T-helper 2 cell (primary cell): ENCODE measurements around the gene MLYCD.
"Not testable (repeated sequence)": the region's sequence is repeated elsewhere in the genome, so short reads cannot be mapped to it uniquely, and the experiment has no call there.

Experiments
- DNase-seq, 5 experiments: peaks; one replicate each; pipeline versions ENCODE4 v3.0.0 to v3.0.0-alpha.2; 2012 to 2022

Gene MLYCD

DNA sequence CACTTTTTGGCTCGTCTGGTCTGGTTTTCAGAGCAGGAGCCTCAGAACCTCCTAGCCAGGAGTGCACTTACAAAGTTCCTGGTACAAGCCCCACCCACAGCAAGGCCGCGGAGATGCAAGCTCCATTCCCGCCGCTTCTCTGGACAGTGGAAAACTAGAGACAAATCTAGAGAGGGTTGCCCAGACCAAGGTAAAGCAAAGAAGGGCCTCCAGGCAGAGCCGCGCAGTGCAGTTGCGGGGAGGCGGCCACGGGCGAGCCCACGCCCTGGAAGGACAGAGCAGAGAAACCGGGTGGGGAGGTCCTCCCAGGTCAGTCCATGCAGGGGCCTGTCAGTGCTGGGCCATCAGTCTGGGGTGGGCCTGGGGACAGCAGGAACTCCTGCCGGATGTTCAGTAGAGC lies 43.2 kb downstream of the MLYCD start:
- DNase-seq = no peak

DNA sequence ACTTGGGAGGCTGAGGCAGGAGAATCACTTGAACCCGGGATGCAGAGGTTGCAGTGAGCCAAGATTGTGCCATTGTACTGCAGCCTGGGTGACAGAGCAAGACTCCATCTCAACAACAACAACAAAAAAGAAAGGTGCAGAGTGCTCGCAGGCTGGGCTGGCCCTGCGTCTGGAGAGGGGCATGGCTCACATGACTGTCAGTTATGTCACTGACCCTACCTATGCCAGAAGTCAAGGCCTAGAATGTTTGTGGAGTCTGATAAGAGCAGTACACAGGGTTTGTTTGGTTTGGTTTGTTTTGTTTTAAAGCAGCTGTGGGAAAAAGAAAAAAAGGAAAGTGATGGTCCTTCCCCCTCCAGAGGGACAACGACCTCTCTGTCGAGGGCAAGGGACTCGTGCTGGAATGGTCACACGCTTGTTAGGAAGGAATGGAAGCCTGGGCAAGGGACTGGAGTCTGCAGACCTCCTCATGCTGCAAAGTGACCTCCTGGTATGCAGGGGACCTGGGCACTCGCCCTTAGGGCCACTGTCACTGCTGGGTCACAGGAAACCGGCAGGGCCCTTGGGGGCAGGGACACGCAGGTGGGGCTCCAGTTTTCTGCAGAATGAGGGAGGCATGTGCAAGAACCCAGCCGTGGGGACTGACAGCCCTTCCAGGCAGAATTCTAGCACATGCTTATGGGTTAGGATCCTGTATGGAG lies 44.0 kb downstream of the MLYCD start:
- no peak for DNase-seq

DNA sequence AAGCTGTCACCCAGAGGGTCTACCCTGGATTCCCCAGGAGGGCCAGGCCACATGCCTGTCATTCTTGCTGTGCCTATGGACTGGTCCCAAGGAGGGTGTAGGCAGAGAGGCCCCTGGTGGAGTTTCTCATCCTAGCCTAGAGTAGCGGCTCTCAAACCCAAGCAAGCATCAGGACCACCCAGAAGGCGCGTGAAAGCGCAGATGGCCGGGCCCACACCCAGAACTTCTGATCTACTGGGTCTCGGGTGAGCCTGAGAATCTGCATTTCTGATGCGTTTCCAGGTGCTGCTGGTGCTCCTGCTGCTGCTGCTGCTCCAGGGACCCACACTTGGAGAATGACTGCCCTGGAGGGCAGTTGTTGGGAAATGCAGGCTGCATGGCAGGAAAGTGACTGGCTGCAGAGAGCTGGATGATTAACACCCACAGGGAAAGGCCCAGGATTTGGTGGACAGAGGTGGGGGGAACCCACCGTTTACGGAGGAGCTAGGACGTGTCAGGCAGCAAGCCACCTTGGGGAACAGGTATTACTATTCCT lies 44.7 kb downstream of the MLYCD start:
- DNase-seq = no peak

DNA sequence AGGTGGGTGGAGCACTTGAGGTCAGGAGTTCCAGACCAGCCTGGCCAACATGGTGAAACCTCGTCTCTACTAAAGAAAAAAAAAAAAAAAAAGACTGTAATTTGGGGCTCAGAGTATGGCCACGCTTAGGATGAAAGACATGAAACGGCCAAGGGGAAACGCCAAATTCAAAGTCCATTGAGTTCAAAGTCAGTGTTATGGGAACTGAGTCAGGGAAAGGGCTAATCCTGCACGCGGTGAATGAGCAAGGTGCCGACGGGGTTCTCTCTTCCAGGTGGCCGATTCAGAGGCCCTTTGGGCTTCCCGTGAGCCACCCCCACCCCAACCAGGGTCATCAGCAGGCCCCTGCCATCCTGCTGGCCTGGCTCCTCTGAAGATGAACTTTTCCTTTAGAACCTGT lies 46.7 kb downstream of the MLYCD start:
- DNase-seq = no peak

DNA sequence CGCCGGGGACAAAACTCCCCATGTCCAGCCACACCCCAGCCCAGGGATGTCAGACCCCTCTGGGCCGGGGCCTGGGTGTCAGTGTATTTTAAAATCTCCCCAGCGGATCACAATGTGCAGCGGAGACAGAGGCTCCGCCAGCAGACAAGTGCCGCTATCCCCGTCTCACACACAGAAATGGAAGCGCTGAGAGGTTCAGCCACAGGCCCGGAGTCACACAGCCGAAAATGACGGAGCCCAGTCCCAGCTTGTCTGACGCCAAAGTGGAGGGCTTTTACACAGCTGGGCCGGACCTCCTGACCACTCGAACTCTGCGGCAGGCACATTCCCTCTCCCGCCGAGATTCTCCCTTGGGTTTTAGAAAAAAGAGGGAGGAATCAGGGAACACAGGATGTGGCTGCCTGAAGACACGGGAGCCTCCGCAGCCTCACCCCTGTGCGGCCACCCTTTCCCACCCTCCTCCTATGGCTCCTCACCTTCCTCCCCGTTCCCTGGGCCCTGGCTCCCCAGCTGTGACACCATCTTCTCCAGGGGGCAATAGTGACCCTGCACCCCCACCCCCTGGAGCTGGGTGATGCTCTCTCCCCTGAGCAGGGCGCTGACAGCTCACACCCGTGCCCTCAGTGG lies 47.4 kb downstream of the MLYCD start:
- DNase-seq = no peak

DNA sequence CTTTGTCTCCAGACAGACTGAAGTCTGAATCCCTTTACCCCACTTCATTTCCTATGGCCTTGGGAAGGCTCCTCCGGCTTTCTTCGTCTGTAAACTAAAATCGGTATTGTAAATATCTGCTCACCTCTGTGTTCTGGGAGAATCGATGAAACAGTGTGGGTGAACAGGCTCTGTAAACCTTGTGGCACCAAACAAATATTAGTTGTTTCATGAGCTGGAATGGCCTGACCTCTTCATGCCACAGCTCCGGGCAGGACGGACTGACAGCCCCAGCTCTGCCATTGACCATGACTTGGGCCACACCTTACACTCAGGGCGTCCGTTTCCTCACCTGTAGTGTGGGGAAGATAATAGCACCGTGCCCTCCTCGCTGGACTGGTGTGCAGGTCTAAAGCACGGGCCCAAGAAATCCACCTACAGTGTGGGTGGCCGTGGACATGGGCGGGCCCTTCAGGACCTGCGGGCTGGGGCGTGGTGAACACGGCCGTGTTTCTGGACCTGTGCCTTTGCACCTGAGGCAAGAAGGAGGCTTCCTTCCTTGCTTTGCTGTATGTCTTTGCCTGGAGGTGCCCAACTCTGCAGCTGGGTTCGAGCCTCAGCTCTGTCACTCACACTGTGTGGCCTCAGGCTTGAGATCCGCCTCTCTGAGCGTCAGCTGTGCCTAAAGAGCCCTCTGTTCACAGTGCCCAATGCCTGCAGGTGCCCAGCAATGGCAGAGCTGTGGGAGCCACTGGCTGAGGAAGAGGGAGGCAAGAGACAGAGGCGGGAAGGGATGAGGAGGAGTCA lies 48.1 kb downstream of the MLYCD start:
- no peak for DNase-seq

DNA sequence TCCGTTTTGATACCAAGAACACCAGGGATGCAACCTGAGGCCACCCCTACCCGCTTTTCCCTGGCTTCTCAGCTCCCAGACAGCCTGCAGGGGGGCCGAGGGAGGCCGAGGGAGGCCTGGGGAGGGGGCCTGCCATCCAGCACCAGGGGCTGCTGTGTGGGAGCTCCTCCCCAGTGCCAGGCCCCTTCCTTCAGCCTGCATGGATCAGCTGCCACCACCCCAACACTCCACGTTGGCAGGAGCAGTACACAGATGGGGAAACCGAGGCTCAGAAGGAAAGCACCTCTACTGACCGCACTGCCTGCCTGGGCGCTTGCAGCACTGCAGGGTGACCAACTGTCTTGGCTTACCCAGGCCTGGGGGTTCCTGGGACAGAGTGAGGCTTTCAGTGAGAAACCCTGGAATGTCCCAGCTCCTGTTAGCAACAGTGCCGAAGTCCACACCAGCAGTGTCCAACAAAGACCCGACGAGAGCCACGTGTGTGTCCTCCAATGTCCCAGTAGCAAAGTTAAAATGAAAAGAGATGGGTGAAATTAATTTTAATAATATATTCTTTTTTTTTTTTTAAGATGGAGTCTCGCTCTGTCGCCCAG lies 48.8 kb downstream of the MLYCD start:
- no peak for DNase-seq

DNA sequence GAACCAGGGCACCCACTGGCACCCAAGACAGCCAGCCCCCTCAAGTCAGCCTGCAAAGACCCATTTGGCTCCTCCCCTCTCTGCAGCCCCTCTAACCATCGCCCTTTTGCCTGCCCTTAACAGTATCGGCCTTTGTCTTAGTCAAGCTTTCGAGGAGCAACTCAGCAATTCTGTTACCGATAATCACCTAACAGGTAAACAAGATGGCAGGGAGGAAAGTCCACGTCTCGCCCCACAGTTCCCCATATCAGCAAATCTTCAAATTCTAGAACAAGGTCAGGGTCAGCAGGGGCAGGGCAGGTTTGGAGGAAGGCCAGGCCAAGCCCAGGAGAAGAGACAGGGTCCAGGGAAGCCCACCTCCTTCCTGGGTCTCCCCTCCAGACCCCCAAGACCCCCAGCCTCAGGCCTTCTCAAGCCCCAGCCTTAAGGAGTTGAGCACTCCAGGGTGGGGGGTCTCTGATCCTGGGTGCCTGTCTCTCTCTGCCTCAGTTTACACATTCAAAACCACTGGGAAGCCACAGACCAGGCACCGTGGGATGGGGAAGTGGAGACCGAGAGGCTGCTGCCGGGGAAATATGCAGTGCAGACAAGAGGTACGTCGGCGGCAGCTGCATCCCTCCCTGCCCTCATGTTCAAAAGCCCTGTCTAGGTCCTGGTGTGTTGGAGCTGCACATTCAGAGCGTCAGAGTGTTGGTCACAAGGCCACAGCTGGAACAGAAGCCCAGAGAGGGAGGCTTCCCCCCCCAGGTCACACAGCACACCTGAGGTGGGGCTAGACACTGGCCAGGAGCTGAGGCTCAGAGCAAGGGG lies 50.2 kb downstream of the MLYCD start:
- no peak for DNase-seq

DNA sequence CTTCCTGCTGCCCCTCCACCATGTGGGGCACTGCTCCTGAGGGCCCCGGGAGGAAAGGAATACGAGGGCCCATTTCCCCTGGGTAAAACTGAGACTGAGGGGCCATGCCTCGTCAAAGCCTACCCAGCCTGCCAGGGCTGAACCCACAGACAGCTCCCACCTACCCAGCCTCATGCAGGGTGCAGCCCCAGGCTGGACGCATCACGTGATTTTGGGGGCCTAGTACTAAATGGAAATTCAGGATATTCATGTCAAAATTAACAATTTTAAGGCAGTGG lies 50.7 kb downstream of the MLYCD start:
- DNase-seq = no peak

DNA sequence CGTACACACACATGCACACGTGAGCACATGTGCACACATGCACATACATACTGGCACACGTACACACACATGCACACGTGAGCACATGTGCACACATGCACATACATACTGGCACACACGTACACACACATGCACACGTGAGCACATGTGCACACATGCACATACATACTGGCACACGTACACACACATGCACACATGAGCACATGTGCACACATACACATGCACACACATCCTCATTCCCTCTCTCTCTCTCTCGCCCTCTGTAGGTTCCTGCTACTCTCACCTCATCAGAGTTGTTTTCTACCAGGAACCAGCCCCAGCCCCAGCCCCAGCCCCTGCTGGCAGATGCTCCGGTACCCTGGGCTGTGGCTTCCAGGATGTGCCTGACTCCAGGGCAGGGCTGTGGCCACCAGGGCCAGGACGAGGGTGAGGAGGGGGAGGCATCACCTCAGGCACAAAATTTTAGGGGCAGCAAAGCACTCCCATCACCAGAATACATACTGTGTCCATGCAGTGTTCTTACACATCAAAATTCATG lies 52.0 kb downstream of the MLYCD start:
- DNase-seq = not testable (repeated sequence)

DNA sequence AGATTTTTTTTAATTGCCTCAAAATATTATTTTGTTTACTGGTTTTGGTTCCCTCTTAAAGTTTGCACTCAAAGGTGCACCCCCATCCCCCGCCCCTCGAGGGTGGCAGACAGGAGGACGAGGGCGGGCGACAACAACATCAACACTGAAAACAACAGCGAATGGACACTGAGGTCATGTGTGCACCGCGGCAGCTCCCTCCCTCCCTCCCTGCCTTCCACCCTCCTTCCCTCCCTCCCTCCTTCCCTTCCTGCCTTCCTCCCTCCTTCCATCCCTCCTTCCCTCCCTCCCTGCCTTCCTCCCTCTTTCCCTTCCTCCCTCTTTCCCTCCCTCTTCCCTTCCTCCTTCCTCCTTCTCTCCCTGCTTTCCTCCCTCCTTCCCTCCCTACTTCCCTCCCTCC lies 52.6 kb downstream of the MLYCD start:
- no peak for DNase-seq

DNA sequence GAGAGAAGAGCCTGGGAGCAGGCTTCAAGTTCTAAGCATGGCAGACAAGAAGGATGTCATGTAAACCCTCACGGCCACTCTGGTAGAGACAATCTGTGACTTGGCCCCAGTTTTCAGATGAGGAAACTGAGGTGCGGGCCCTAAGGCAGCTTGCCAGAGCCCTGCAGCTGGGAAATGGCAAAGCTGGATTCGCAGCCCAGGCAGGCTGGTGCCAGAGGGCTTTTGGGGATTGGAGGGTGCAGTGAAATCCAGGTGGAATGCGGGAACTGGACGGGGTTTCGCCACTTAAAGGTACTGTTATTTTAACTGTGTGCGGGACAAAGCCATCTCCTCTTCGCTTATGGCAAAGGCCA lies 53.6 kb downstream of the MLYCD start:
- DNase-seq = no peak

DNA sequence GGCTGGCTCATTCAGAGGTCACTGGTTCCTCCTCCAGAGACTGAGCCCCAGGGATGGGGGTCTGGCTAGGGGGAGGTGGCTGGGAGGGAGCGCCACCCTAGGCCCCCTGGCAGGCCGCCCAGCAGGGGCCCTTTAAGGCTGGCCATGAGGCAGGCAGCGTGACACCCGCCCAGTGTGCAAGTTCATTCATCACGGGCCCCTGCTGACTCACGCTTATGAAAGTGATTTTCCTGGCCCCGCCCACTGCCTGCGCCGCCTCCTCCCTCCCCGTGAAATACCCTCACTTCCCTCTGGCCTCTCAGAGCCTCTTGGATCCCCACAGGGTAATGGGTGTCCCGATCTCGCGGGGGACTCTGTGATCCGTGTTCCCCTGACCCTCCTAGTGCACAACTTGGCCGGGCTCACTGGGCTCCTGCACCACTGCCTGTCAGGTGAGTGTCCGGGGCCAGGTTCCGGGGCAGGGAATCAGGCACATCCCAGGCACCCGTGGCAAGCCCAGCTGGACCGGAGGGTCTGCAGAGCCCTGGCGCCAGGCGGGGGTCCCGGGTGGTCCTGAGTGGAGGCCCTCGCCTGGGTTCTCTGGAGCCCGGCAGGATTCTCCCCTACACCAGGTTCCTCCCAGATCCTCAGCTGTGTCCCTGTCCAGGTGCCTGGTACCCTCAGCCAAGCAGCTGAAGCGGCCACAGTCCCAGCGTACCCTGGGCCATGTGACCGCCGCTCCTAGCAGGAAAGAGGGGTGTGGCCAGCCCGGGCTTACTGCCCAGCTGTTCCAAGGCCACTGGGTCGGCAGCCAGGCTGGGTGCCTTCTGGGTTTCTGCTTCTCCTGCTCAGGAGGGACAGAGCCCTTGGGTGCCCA lies 54.3 kb downstream of the MLYCD start, which contains the start of gene OSGIN1:
TSS of gene OSGIN1 (plus strand) at position 301 of the 856 bp plus-strand sequence. CDS start 4,432 bp downstream, outside the sequence.
- DNase-seq = peak in 4 of 5 experiments; percentile 7 to 78 (median 44)

DNA sequence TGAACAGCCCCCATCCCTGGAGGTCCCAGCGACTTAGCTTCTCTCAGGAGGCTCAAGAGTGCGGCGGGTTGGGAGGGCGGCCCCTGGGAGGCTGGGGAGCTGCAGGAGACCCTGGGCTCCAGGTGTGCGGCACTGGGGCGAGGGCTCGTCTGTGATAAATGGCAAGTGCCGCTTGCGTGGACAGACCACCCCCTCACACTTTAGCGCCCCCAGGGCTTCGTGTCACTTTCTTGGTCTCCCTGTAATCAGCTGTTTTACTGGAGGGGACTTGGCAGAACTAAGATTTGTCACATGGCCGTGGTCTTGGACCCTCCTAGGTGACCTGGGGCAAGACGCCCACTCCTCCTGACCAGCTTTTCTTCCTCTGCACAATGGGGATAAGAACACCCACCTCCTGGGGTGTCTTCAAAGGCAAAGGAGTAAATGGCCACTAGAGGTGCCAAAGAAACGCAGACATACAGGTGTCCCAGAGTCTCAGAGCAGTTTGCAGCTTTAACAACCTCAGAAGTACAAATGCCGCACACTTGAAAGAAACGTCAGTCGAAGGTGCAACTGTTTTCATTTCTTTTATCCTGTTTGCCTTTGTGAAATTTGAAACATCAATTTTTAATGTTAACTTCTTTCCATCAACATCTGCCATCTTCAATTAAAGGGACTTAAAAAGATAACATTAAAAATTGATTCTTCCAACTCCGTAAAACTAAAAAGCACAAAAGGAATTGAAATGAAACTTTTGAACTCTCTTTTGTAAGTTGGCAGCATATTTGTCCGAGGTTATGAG lies 55.1 kb downstream of the MLYCD start:
- peak in 1 of 5 experiments; percentile 66 for DNase-seq

DNA sequence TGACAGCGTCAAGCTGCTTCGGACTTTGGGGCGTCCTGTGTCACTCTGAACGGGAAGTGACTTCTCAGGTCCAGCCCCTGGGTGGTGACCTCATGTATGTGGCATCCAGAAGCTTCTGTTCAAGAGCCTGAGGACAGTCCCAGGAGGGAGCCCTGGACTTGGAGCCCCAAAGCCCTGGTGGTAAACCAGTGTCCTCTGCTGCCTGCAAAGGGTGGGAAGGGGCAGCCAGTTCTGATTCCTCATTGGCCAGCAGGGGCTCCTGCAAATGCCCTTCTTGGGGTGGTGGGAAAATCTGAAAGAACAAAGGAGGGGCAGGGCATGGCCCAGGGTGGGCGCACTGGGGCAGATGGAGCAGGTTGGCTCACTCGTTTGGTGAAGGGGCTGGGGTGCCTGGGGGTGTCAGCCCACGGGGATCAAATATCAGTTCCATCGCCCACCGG lies 55.7 kb downstream of the MLYCD start:
- DNase-seq = no peak

DNA sequence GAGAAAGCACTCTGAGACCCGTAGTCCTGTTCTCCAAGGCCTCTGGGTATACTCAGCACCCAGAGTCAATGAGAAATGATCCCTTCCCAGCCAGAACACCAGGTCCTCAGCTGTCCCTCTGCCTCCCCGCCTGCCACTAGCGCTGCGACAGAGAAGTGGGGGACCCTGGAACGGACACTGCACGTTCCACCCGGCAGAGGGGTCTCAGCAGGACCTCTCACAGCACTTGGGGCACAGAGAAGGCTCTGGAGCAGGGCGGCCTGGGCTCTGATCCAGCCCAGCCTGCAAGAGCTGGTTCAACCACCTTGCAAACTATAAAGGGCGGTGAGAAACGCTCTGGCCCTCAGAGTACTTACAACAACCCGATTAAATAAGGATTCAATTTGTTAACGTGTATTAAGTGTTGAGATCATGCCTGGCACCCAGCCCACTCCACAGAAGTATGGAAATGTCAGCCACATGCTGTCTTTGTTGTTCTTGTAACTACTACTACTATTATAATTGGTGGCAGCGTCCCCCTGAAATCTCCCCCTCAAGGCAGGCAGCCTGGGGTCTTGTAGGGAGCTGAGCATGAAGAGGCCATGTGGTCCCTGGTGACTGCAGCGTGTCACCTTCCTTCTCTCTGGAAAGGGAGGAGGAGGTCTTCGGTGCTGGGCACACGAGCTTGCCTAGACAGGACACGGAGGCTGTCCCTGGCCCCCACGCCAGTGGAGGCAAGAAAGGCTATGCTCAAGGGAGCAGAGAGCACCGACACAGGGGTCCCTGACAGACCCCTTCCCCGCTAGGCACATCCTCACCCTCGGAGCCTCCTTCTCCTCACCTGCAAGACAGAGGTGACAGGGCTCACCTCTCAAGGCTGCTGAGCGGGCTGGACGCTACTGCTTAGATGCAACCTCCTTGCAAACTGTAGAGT lies 56.6 kb downstream of the MLYCD start:
- no peak for DNase-seq

DNA sequence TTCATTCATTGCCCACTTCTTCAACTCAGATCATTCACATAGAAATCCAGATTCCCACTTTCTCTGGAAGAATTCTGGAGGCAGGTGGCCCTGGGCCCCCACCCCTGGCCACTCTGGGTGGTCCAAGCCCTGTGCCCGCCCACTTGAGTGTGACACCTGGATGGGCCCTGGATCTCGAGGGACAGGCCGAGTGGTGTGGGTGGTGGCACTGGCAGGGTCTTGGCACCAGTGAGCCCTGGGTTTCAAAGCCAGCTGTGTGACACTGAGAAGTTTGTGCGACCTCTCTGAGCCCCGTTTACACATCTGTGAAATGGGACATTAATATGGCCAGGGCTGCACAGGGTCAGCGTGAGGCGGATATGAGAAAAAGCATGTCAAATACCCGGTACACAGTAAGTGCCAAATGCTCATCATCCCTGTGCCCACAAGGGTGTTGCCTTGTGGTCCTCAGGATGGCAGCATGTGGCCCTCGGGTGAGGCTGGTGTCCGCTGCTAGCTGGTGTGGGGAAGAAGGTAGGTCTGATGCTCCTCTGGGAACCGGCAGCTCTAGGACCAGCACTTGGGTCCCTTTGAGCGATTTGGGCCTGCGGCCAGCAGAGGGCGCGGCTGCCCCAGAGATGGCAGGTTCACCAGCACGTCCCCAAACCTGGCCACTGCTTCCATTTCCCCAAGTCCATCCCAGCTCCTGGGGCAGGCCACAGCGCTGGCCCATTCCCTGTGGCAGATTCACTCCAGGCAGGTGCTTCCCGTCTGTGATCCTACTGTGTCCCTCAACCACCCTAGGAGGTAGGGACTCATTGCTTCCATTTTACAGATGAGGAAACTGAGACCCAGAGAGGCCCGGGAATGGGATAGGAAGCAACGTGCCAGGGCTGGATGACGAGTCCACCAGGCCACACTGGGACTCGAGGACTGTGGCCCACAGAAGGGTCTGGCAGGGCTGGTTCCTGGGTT lies 57.7 kb downstream of the MLYCD start:
- peak; percentile 14 to 71 (median 52) for DNase-seq

DNA sequence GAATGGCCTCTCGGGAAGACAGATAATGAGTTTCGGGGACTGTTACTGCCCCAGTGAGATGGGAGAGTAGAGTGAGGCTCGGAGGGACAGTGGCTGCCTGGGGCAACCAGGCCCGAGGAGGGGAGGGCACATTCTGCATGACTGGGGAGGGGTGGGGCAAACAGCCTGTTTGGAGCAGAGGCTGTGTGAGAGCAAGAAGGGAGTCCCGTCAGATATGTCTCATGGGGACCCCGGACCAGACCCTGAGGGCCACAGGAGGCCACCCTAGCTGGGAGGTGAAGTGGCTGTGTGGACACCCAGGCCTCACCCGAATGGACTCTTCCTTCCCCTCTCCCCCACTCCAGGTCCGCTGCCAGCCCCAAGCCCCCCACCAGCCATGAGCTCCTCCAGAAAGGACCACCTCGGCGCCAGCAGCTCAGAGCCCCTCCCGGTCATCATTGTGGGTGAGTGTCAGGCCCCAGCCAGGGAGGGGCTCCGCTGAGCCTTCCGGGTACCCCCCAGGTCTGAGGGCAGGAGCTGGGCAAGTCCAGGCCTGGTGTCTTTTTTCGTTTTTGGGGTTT lies 58.5 kb downstream of the MLYCD start:
- DNase-seq = no peak
